Nephron (organoid): Measurements from ENCODE around the gene LRRC8D.

ENCODE experiments used
- H3K27ac Mint-ChIP-seq, 3 experiments: 2 replicates each; pipeline ENCODE4 v1.8.0; 2020; ENCODE audit warnings: mixed read lengths in 3 of 3, mild to moderate bottlenecking in 2 of 3, moderate library complexity in 1 of 3
- H3K27me3 Mint-ChIP-seq: 2 replicates; pipeline ENCODE4 v1.8.0; 2021; ENCODE audit warnings: low read depth, mild to moderate bottlenecking, moderate library complexity, mixed read lengths
- H3K36me3 Mint-ChIP-seq: 2 replicates; pipeline ENCODE4 v1.8.0; 2020; ENCODE audit warnings: low read depth, mixed read lengths
- H3K4me1 Mint-ChIP-seq: 2 replicates; pipeline ENCODE4 v1.8.0; 2020; ENCODE audit warnings: mixed read lengths
- H3K4me3 Mint-ChIP-seq, 3 experiments: 2 replicates each; pipeline ENCODE4 v1.8.0; 2020; ENCODE audit warnings: mild to moderate bottlenecking in 3 of 3, mixed read lengths in 3 of 3, moderate library complexity in 2 of 3
- H3K9me3 Mint-ChIP-seq: 2 replicates; pipeline ENCODE4 v1.8.0; 2020; ENCODE audit warnings: mixed read lengths
- TF ChIP-seq, protein P1 (sequence below), 3 experiments: fragments of 200-600 bp; sonication (generic); IDR thresholded peaks; one replicate each; pipeline ENCODE4 v1.5.0; 2021; ENCODE audit warnings: antibody characterized with exemption in 3 of 3; ENCODE audit not compliant: unreplicated experiment in 3 of 3

LRRC8D gene

GRCh38 chr1:89946532-89946931, 125.7 kb downstream of the LRRC8D start:
- no peak overlapping the region for H3K27ac Mint-ChIP-seq
- H3K9me3 Mint-ChIP-seq, result no peaks in the 10 kb centered on the region
- no peak overlapping the region for H3K4me3 Mint-ChIP-seq
- peaks cover 12% of the 10 kb centered on the region for H3K4me1 Mint-ChIP-seq
- H3K36me3 Mint-ChIP-seq, result no peaks in the 10 kb centered on the region
- H3K27me3 Mint-ChIP-seq, result peaks cover 3% of the 10 kb centered on the region
- TF ChIP-seq, protein P1, sequence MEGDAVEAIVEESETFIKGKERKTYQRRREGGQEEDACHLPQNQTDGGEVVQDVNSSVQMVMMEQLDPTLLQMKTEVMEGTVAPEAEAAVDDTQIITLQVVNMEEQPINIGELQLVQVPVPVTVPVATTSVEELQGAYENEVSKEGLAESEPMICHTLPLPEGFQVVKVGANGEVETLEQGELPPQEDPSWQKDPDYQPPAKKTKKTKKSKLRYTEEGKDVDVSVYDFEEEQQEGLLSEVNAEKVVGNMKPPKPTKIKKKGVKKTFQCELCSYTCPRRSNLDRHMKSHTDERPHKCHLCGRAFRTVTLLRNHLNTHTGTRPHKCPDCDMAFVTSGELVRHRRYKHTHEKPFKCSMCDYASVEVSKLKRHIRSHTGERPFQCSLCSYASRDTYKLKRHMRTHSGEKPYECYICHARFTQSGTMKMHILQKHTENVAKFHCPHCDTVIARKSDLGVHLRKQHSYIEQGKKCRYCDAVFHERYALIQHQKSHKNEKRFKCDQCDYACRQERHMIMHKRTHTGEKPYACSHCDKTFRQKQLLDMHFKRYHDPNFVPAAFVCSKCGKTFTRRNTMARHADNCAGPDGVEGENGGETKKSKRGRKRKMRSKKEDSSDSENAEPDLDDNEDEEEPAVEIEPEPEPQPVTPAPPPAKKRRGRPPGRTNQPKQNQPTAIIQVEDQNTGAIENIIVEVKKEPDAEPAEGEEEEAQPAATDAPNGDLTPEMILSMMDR (IDR thresholded peaks at IDR 0.05; ENCODE audit: unreplicated experiment in 3 of 3), result no peak

DNA sequence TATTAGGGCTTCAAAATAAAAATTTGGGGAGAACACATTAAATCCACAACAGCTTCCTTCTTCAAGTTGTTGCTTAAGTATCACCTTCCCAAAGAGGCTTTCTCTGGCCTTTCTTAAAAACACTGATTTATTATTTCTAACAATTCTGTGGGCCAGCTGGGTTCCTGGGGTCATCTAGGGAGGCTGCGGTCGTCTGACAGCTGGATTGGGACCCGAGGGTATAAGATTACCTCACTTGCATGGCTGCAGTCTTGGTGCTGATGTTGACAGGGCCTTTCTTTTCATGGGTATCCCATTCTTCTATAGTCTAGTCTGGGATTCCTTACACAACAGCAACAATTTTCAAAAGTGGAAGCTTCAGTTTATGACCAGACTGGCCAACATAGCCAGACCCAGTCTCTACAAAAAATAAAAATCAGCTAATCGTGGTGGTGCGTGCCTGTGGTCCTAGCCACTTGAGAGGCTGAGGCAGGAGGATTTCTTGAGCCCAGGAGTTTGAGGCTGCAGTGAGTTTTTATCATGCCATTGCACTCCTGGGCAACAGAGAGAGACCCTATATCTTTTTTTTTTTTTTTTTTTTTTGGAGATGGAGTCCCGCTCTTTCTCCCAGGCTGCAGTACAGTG, 128.0 kb downstream of the LRRC8D start:
- TF ChIP-seq, protein P1 (IDR thresholded peaks at IDR 0.05; ENCODE audit: unreplicated experiment in 3 of 3), result no peak
- no peak overlapping the region for H3K4me3 Mint-ChIP-seq

DNA sequence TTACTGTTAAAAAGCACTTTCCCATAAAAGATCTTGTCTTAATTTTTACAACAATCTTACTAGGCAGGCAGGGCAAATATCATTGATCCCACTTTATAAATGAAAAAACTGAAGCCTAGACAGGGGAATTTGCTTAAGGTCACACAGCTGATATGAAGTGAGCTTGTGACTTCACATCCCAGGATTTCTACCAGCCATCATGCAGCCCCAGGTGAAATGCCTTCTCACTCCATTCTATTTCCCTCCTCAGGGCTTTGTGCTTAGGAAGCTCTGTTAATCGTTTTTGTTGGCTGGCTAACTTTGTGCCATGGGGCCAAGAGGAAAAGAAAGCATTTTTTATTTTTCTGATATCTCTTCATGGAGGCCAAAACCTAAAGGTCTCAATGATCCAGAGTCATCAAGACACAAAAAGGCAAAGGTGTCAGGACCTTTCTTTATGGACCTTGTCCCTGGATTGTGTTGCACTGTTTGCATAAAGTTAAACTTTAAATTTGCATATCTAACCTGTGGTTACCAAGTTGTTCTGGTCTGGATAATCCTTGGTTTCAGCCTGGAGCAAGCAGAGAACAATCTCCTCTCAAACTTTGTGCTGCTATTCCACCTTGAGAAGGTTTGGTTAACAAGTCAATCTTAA, 129.3 kb downstream of the LRRC8D start:
- no peaks in the 10 kb centered on the region for H3K9me3 Mint-ChIP-seq

More for the DNA sequence above, 128.0 kb downstream of the LRRC8D start:
- H3K27ac Mint-ChIP-seq, result peak overlapping the region in 1 of 3 experiments; percentile 28
- H3K36me3 Mint-ChIP-seq, result no peaks in the 10 kb centered on the region
- H3K9me3 Mint-ChIP-seq, result no peaks in the 10 kb centered on the region
- H3K27me3 Mint-ChIP-seq, result peaks cover 3% of the 10 kb centered on the region
- peaks cover 2% of the 10 kb centered on the region for H3K4me1 Mint-ChIP-seq

GRCh38 chr1:89950703-89951102, 129.9 kb downstream of the LRRC8D start:
- TF ChIP-seq, protein P1 (IDR thresholded peaks at IDR 0.05; ENCODE audit: unreplicated experiment in 3 of 3), result no peak
- Mint-ChIP-seq H3K9me3 (no peaks in the 10 kb centered on the region), H3K27ac (no peak overlapping the region), H3K36me3 (no peaks in the 10 kb centered on the region), H3K4me1 (no peaks in the 10 kb centered on the region), H3K27me3 (peaks cover 3% of the 10 kb centered on the region), H3K4me3 (no peak overlapping the region)

More for the DNA sequence above, 129.3 kb downstream of the LRRC8D start:
- Mint-ChIP-seq H3K4me1 (no peaks in the 10 kb centered on the region), H3K27me3 (peaks cover 3% of the 10 kb centered on the region), H3K4me3 (no peak overlapping the region), H3K36me3 (no peaks in the 10 kb centered on the region), H3K27ac (peak overlapping the region in 1 of 3 experiments; percentile 75)
- TF ChIP-seq, protein P1 (IDR thresholded peaks at IDR 0.05; ENCODE audit: unreplicated experiment in 3 of 3), result no peak

DNA sequence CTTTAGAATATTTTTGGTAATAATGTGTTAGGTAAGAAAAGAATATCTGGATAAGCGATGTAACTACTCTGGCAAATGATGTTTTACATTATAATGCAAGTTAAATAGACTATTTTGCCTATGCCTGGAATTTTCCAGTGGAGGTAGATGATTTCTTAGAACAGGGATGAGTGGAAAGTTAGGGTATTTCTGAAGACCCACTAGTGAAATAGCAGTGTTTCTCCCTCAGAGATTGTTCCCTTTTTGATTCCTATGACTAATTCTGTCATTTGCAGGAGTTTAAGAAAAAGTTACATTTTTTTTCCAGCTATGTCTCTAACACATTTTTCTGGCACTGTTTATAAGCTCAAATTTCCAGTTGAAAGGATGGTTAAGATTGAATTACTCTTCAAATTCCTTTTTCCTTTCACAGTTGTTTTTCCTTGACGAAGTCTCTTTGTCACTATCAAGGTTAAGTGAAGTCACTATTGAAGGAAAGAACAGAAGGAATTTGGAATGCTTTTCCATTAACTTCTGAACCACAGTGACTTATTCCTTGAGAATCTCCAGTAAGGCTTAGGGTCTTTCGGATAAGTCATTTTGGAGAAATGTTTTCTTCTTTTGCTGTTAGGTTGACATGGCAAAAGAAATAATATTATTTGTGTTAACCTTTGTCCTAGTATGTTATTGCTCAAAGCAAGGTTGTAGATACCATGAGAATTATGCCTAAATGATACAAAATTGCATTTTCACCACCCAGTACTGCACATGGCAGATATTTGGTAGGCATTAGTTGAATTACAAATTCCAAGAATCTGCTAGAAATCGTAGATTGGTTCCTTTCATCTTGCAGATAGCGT, 131.2 kb downstream of the LRRC8D start:
- TF ChIP-seq, protein P1 (IDR thresholded peaks at IDR 0.05; ENCODE audit: unreplicated experiment in 3 of 3), result no peak
- Mint-ChIP-seq H3K9me3 (no peaks in the 10 kb centered on the region), H3K4me1 (peaks cover under 1% of the 10 kb centered on the region), H3K36me3 (no peaks in the 10 kb centered on the region), H3K27me3 (peaks cover 3% of the 10 kb centered on the region), H3K4me3 (no peak overlapping the region), H3K27ac (no peak overlapping the region)
